ENCODE results near the gene CNTLN.

Gene CNTLN

GRCh38 chr9:17491780-17492179 is 356.9 kb downstream of the CNTLN start:
- DNase-seq (ENCODE audit: low spot score), result no peak
- in situ Hi-C loops (cut with MboI; ENCODE audit: low sequenced_read_pairs, unreplicated experiment), result no loop called here
- TF ChIP-seq, protein P1, sequence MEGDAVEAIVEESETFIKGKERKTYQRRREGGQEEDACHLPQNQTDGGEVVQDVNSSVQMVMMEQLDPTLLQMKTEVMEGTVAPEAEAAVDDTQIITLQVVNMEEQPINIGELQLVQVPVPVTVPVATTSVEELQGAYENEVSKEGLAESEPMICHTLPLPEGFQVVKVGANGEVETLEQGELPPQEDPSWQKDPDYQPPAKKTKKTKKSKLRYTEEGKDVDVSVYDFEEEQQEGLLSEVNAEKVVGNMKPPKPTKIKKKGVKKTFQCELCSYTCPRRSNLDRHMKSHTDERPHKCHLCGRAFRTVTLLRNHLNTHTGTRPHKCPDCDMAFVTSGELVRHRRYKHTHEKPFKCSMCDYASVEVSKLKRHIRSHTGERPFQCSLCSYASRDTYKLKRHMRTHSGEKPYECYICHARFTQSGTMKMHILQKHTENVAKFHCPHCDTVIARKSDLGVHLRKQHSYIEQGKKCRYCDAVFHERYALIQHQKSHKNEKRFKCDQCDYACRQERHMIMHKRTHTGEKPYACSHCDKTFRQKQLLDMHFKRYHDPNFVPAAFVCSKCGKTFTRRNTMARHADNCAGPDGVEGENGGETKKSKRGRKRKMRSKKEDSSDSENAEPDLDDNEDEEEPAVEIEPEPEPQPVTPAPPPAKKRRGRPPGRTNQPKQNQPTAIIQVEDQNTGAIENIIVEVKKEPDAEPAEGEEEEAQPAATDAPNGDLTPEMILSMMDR (IDR thresholded peaks at IDR 0.05; ENCODE audit: borderline replicate concordance, control extremely low read depth, extremely low read depth, insufficient read depth, missing control alignments), result no peak

- TF ChIP-seq, protein P1 (IDR thresholded peaks at IDR 0.05; ENCODE audit: borderline replicate concordance, control extremely low read depth, extremely low read depth, insufficient read depth, missing control alignments), result no peak
- in situ Hi-C loops (cut with MboI; ENCODE audit: low sequenced_read_pairs, unreplicated experiment), result no loop called here
- DNase-seq (ENCODE audit: low spot score), result no peak
Measured at GRCh38 chr9:17503196-17503595, 368.4 kb downstream of the CNTLN start.

DNA sequence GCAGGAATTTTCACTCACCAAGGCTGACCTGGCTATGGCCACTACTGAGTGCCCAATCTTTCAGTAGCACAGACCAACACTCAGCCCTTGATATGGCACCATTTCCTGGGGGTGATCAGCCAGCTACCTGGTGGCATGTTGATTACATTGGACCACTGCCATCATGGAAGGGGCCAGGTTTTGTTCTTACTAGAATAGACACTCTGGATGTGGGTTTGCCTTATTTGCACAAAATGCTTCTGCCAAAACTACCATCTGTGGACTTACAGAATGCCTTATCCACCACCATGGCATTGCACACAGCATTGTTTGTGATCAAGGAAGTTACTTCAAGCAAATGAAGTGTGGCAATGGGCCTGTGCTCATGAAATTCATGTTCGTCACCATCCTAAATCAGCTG is 374.3 kb downstream of the CNTLN start:
- in situ Hi-C loops (cut with MboI; ENCODE audit: low sequenced_read_pairs, unreplicated experiment), result no loop called here
- no peak for DNase-seq (ENCODE audit: low spot score)
- TF ChIP-seq, protein P1 (IDR thresholded peaks at IDR 0.05; ENCODE audit: borderline replicate concordance, control extremely low read depth, extremely low read depth, insufficient read depth, missing control alignments), result no peak

- TF ChIP-seq, protein P1 (IDR thresholded peaks at IDR 0.05; ENCODE audit: borderline replicate concordance, control extremely low read depth, extremely low read depth, insufficient read depth, missing control alignments), result no peak
- DNase-seq (ENCODE audit: low spot score), result no peak
- in situ Hi-C loops (cut with MboI; ENCODE audit: low sequenced_read_pairs, unreplicated experiment), result no loop called here
Measured at GRCh38 chr9:17509701-17510100, 374.9 kb downstream of the CNTLN start.

DNA sequence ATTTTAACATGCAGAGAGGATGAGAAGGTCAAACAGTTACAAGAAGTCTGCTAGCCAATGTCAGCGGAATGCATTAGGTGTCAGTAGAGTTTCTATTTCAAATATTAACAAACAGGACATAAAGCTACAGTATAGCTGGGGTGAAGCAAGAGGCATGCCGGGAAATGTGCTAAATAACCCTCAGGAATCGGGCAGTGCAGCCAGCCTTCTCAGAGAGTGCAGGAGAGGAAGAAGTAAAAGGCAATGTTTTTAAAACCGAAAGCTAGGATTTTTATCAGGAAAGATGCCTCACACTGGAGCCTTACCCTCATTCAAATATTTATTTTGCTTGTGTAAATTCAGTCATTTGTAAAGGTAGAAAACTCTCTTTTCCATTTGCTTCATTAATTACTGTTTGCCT is 384.9 kb downstream of the CNTLN start:
- TF ChIP-seq, protein P1 (IDR thresholded peaks at IDR 0.05; ENCODE audit: borderline replicate concordance, control extremely low read depth, extremely low read depth, insufficient read depth, missing control alignments), result no peak
- in situ Hi-C loops (cut with MboI; ENCODE audit: low sequenced_read_pairs, unreplicated experiment), result no loop called here
- no peak for DNase-seq (ENCODE audit: low spot score)

- TF ChIP-seq, protein P1 (IDR thresholded peaks at IDR 0.05; ENCODE audit: borderline replicate concordance, control extremely low read depth, extremely low read depth, insufficient read depth, missing control alignments), result no peak
- no peak for DNase-seq (ENCODE audit: low spot score)
- in situ Hi-C loops (cut with MboI; ENCODE audit: low sequenced_read_pairs, unreplicated experiment), result no loop called here
Measured at GRCh38 chr9:17520268-17521064, 385.6 kb downstream of the CNTLN start.

All from GM13976 (cell line).